ENCODE measurements around the gene C1QTNF8. TPM values are rescaled to one million over a fixed set of nuclear protein-coding genes. Genes with fewer than 3 reads are reported as not detected.

Gene C1QTNF8
- total RNA-seq, 1 experiment from 2014 or later, result not detected

DNA sequence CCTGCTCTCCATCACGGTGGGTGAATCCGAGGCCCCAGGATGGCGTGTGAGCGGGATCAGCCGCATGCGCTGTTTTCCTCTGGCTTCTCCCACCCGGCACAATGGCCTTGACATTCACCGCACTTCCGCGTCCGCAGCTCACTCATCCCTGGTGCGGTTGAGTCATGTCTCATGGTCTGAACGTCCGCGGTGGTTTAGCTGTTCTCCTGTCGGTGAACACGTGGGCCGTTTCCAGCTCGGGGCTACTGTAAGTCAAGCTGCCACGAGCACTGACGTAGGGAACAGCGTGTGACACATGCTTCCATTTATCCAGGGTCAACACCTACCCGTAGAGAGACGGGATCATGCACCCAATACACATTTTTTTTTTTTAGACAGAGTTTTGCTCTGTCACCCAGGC, 41.6 kb upstream of the C1QTNF8 start:
- Histone ChIP-seq H3K4me1 (ENCODE audit: insufficient read depth, low read length) (no peaks in the 10 kb centered on the region), H3K9me3 (ENCODE audit: low read length) (no peaks in the 10 kb centered on the region), H3K36me3 (ENCODE audit: low read depth, low read length) (no peaks in the 10 kb centered on the region), H3K27me3 (ENCODE audit: low read length) (no peaks in the 10 kb centered on the region), H3K79me2 (ENCODE audit: low read length) (no peaks in the 10 kb centered on the region), H4K20me1 (ENCODE audit: low read length) (no peaks in the 10 kb centered on the region), H3K9me2 (replicated peaks; ENCODE audit: low read length) (no peaks in the 10 kb centered on the region), H3F3A (ENCODE audit: low read length, unreplicated experiment) (no peaks in the 10 kb centered on the region), H2AFZ (ENCODE audit: low read length) (no peak overlapping the region), H3K9ac (ENCODE audit: low read length) (no peak overlapping the region), H3K4me3 (ENCODE audit: low read length) (no peak overlapping the region), H3K4me2 (ENCODE audit: low read length) (no peak overlapping the region), H3K27ac (ENCODE audit: low read length) (no peak overlapping the region)
- no TSS peak for BruUV-seq (replicated peaks)
- ChIA-PET CTCF (no interaction called here), POLR2A (ENCODE audit: unreplicated experiment) (no interaction called here)
- ATAC-seq (no peak), DNase-seq (no peak)
- TF ChIP-seq EZH2 (IDR thresholded peaks at IDR 0.05; ENCODE audit: low read length, unreplicated experiment), result no peak
- no peak for TF ChIP-seq EZH2phosphoT487 (IDR thresholded peaks at IDR 0.05; ENCODE audit: borderline replicate concordance, low read length)
- no peak for TF ChIP-seq CTCF (conservative IDR thresholded peaks at IDR 0.05; ENCODE audit: low read depth, low read length)
- intact Hi-C loops (cut with micrococcal nuclease), result no loop called here

DNA sequence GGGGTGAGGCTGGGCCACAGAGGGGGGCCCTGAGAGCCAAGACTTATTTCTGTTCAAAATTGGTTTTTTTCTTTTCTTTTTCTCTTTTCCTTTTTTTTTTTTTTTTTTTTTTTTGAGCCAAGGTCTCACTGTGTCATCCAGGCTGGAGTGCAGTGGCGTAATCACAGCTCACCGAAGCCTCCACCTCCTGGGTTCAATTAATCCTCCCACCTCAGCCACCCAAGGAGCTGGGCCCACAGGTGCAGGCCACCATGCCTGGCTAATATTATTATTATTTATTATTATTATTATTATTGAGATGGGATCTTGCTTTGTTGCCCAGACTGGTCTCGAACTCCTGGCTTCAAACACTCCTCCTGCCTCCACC, 39.4 kb upstream of the C1QTNF8 start:
- Histone ChIP-seq H2AFZ (ENCODE audit: low read length) (no peak overlapping the region), H3K9me3 (ENCODE audit: low read length) (no peaks in the 10 kb centered on the region), H3K4me1 (ENCODE audit: insufficient read depth, low read length) (no peaks in the 10 kb centered on the region), H3K4me2 (ENCODE audit: low read length) (no peak overlapping the region), H3K9me2 (replicated peaks; ENCODE audit: low read length) (no peaks in the 10 kb centered on the region), H4K20me1 (ENCODE audit: low read length) (no peaks in the 10 kb centered on the region), H3K79me2 (ENCODE audit: low read length) (no peaks in the 10 kb centered on the region), H3K9ac (ENCODE audit: low read length) (no peak overlapping the region), H3K27ac (ENCODE audit: low read length) (no peak overlapping the region), H3K4me3 (ENCODE audit: low read length) (no peak overlapping the region), H3F3A (ENCODE audit: low read length, unreplicated experiment) (no peaks in the 10 kb centered on the region), H3K27me3 (ENCODE audit: low read length) (no peaks in the 10 kb centered on the region), H3K36me3 (ENCODE audit: low read depth, low read length) (no peaks in the 10 kb centered on the region)
- intact Hi-C loops (cut with micrococcal nuclease), result no loop called here
- ChIA-PET POLR2A (ENCODE audit: unreplicated experiment) (no interaction called here), CTCF (no interaction called here)
- no peak for ATAC-seq
- DNase-seq, result no peak
- TF ChIP-seq EZH2phosphoT487 (IDR thresholded peaks at IDR 0.05; ENCODE audit: borderline replicate concordance, low read length) (no peak), EZH2 (IDR thresholded peaks at IDR 0.05; ENCODE audit: low read length, unreplicated experiment) (no peak), CTCF (conservative IDR thresholded peaks at IDR 0.05; ENCODE audit: low read depth, low read length) (no peak)
- BruUV-seq (replicated peaks), result no TSS peak

GRCh38 chr16:1134776-1135458, 38.9 kb upstream of the C1QTNF8 start:
- TF ChIP-seq EZH2 (IDR thresholded peaks at IDR 0.05; ENCODE audit: low read length, unreplicated experiment) (no peak), EZH2phosphoT487 (IDR thresholded peaks at IDR 0.05; ENCODE audit: borderline replicate concordance, low read length) (no peak), CTCF (conservative IDR thresholded peaks at IDR 0.05; ENCODE audit: low read depth, low read length) (no peak)
- intact Hi-C loops (cut with micrococcal nuclease), result no loop called here
- no peaks in the 10 kb centered on the region for H3K36me3 ChIP-seq (ENCODE audit: low read depth, low read length)
- no peaks in the 10 kb centered on the region for H3K79me2 ChIP-seq (ENCODE audit: low read length)
- ChIA-PET POLR2A (ENCODE audit: unreplicated experiment) (no interaction called here), CTCF (no interaction called here)
- H2AFZ ChIP-seq (ENCODE audit: low read length), result no peak overlapping the region
- H3K9ac ChIP-seq (ENCODE audit: low read length), result no peak overlapping the region
- no peaks in the 10 kb centered on the region for H3K9me2 ChIP-seq (replicated peaks; ENCODE audit: low read length)
- no peak overlapping the region for H3K4me2 ChIP-seq (ENCODE audit: low read length)
- no peaks in the 10 kb centered on the region for H3K27me3 ChIP-seq (ENCODE audit: low read length)
- no peaks in the 10 kb centered on the region for H3K4me1 ChIP-seq (ENCODE audit: insufficient read depth, low read length)
- H3K9me3 ChIP-seq (ENCODE audit: low read length), result no peaks in the 10 kb centered on the region
- ATAC-seq (no peak), DNase-seq (no peak)
- H3K27ac ChIP-seq (ENCODE audit: low read length), result no peak overlapping the region
- no peaks in the 10 kb centered on the region for H4K20me1 ChIP-seq (ENCODE audit: low read length)
- no peak overlapping the region for H3K4me3 ChIP-seq (ENCODE audit: low read length)
- no peaks in the 10 kb centered on the region for H3F3A ChIP-seq (ENCODE audit: low read length, unreplicated experiment)
- no TSS peak for BruUV-seq (replicated peaks)
